Measurements from ENCODE around the gene ANG. TPM values are rescaled to one million over a fixed set of nuclear protein-coding genes. Genes with fewer than 3 reads are reported as not detected.

Gene ANG
- total and polyA plus RNA-seq, 2 donors (not counting 1 experiment from before 2014, with no cell fraction given): 1.7 to 2.0 TPM

DNA sequence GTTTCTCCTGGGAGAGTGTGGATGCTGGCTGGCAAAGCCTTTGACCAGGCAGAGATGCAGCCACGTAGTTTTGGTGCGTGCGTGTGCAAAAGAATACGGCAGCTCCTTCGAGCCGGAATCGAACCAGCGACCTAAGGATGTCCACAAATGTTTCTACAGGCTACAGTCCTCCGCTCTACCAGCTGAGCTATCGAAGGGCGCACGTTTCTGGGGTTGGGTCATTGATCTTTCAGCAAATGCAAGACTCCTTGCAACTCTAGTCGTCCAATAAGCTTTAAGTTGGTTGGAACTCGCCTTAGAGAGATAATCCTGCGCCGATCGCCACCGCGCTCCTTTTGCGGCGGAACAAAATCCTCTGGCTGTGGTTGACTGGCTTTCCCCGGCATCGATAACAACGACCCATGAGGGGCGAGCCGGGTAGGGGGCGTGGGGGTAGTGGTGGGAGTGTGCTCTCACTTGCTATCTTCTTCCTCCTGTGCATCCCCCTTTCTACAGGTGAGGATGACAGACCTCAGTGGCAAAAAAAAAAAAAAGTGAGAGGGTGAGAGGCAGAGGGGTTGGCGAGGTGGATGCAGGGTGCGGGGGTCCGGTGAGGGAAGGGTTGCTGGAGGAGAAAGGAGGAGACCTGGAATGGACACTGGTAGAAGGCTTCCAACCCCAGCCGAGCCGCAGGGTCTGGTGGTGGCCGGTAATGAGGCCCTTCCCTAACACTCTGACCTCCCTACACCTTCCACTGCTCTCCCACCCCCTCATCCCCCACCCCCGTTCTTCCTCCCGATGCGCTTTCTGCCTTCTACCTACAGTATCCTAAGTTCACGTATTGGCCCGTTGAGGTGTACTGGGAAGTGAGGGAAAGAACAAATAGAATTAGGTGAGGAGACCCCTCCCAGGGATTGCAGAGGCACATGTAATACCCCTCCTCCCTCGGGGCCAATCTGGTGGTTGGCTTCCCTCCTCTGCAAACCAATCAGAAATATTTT, 35.3 kb upstream of the ANG start:
- 7% methylated on average over 22 of the region's 39 CpGs for WGBS (ENCODE audit: insufficient coverage)
- ATAC-seq (ENCODE audit: low read depth) (peak; percentile 21), DNase-seq (peak; percentile 57)
- peaks cover 69% of the 10 kb centered on the region for H3K27me3 Mint-ChIP-seq
- CTCF ChIA-PET: interaction anchor here (0.9 to 1.4 kb wide), 8 partner anchors 22 to 319 kb away, joined by 3 to 6 read pairs (median 4); no protein-coding TSS in a partner anchor
- Histone ChIP-seq H2AFZ (ENCODE audit: insufficient read depth, low read depth, low read length, poor library complexity, severe bottlenecking) (peak overlapping the region; percentile 43), H3K27ac (ENCODE audit: low read length in 2 of 2) (no peak overlapping the region), H3K9me3 (ENCODE audit: control extremely low read depth in 1 of 3, control insufficient read depth in 2 of 3, insufficient read depth in 1 of 3, low read length in 2 of 3) (peaks cover 0 to 6% (median 0%) of the 10 kb centered on the region in 3 donors), H4K20me1 (ENCODE audit: control insufficient read depth, insufficient read depth, low read length, poor library complexity, severe bottlenecking) (no peaks in the 10 kb centered on the region), H3K4me3 (ENCODE audit: control extremely low read depth in 1 of 5, extremely low read depth in 1 of 5, insufficient read depth in 1 of 5, low read depth in 2 of 5, low read length in 4 of 5) (peak overlapping the region in 2 of 5 experiments; percentile 32 to 45), H3K9ac (ENCODE audit: low read length) (peak overlapping the region; percentile 24), H3K36me3 (replicated peaks in 1 of 2; ENCODE audit: control extremely low read depth in 1 of 2, control insufficient read depth in 1 of 2, extremely low read depth in 1 of 2, insufficient read depth in 2 of 2, low read length in 1 of 2) (no peaks in the 10 kb centered on the region), H3K79me2 (ENCODE audit: control insufficient read depth, insufficient read depth, low read length) (no peaks in the 10 kb centered on the region), H3K4me2 (replicated peaks; ENCODE audit: low read depth, low read length, poor library complexity, severe bottlenecking) (peak overlapping the region; percentile 50), H3K27me3 (replicated peaks in 1 of 4; ENCODE audit: control extremely low read depth in 1 of 4, control insufficient read depth in 3 of 4, insufficient read depth in 4 of 4, low read length in 3 of 4) (peaks cover 0 to 56% (median 44%) of the 10 kb centered on the region in 4 experiments), H3K4me1 (ENCODE audit: control insufficient read depth in 2 of 2, insufficient read depth in 2 of 2, low read length in 2 of 2) (peaks cover 26 to 28% of the 10 kb centered on the region in 2 donors)
- POLR2A ChIA-PET: interaction anchor here (0.7 kb wide), 1 partner anchor 27 kb away, joined by 5 read pairs; no protein-coding TSS in a partner anchor
- no peaks in the 10 kb centered on the region for H3K9me3 Mint-ChIP-seq (ENCODE audit: insufficient read depth)
- H3K27ac Mint-ChIP-seq: peak overlapping the region; percentile 5
- intact Hi-C loops (cut with micrococcal nuclease): loop anchor here (2.0 to 5.0 kb wide), 2 partner anchors 20 to 219 kb away; no protein-coding TSS in a partner anchor
- H3K4me3 Mint-ChIP-seq: peak overlapping the region; percentile 68
- TF ChIP-seq EZH2 (IDR thresholded peaks at IDR 0.05; ENCODE audit: borderline replicate concordance, insufficient read depth, low read depth, low read length, poor library complexity, severe bottlenecking): no peak
- TF ChIP-seq, protein P1, sequence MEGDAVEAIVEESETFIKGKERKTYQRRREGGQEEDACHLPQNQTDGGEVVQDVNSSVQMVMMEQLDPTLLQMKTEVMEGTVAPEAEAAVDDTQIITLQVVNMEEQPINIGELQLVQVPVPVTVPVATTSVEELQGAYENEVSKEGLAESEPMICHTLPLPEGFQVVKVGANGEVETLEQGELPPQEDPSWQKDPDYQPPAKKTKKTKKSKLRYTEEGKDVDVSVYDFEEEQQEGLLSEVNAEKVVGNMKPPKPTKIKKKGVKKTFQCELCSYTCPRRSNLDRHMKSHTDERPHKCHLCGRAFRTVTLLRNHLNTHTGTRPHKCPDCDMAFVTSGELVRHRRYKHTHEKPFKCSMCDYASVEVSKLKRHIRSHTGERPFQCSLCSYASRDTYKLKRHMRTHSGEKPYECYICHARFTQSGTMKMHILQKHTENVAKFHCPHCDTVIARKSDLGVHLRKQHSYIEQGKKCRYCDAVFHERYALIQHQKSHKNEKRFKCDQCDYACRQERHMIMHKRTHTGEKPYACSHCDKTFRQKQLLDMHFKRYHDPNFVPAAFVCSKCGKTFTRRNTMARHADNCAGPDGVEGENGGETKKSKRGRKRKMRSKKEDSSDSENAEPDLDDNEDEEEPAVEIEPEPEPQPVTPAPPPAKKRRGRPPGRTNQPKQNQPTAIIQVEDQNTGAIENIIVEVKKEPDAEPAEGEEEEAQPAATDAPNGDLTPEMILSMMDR (IDR thresholded peaks at IDR 0.05): no peak
- H3K4me1 Mint-ChIP-seq: peaks cover 27% of the 10 kb centered on the region

Data from B cell (primary cell).